Measurements from ENCODE around the gene FSTL4.

DNA sequence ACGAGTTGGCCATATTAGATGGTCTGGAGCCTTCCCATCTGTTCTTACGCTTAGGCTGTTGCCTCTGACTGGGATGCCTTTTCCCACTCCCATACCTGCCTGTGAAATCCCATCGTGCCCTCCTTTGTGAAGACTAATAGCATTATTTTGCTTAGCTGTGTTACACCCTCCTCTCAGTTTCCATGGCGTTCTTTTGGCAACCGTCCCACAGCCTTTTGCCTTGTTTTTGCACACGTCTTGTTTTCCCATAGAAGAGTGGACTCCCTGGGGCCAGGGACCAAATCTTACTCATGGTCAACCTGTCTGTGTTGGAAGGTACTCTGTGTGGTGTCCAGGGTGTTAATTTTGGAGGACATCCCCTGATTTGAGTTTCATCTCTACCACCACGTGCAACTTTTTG is 318.4 kb downstream of the FSTL4 start:
- TF ChIP-seq, protein P1, sequence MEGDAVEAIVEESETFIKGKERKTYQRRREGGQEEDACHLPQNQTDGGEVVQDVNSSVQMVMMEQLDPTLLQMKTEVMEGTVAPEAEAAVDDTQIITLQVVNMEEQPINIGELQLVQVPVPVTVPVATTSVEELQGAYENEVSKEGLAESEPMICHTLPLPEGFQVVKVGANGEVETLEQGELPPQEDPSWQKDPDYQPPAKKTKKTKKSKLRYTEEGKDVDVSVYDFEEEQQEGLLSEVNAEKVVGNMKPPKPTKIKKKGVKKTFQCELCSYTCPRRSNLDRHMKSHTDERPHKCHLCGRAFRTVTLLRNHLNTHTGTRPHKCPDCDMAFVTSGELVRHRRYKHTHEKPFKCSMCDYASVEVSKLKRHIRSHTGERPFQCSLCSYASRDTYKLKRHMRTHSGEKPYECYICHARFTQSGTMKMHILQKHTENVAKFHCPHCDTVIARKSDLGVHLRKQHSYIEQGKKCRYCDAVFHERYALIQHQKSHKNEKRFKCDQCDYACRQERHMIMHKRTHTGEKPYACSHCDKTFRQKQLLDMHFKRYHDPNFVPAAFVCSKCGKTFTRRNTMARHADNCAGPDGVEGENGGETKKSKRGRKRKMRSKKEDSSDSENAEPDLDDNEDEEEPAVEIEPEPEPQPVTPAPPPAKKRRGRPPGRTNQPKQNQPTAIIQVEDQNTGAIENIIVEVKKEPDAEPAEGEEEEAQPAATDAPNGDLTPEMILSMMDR (IDR thresholded peaks at IDR 0.05), result no peak
- TF ChIP-seq POLR2A (IDR thresholded peaks at IDR 0.05; ENCODE audit: low read depth), result no peak
